ENCODE results near the gene TSPAN17.

GRCh38 chr5:176697267-176697933 is 50.1 kb downstream of the TSPAN17 start:
- TF ChIP-seq CTCF (IDR thresholded peaks at IDR 0.05) (no peak), POLR2AphosphoS5 (IDR thresholded peaks at IDR 0.05; ENCODE audit: insufficient read depth in 1 of 2, low read depth in 1 of 2) (no peak)

Data from vagina (tissue), 2 donors.